Stimulated activated CD8-positive, alpha-beta memory T cell treated with anti-CD3 and anti-CD28 coated beads, Interleukin-12 subunit alpha, Interleukin-12 subunit beta, amount 100 ng/mL, for 4 hours (primary cell): ENCODE measurements around the gene CAMSAP2.

ENCODE experiments used
- DNase-seq: peaks from one replicate; pipeline ENCODE4 v3.0.0-alpha.2; 2020; ENCODE audit warnings: low read depth

Gene CAMSAP2

GRCh38 chr1:200899954-200900867 is 161.5 kb downstream of the CAMSAP2 start:
- DNase-seq, result no peak

GRCh38 chr1:200900877-200901276 is 162.2 kb downstream of the CAMSAP2 start:
- no peak for DNase-seq

- DNase-seq, result no peak
Observed at GRCh38 chr1:200901350-200901749, 162.7 kb downstream of the CAMSAP2 start.

- DNase-seq, result no peak
Observed at GRCh38 chr1:200901796-200902444, 163.2 kb downstream of the CAMSAP2 start.

- no peak for DNase-seq
Observed at GRCh38 chr1:200903793-200904192, 165.1 kb downstream of the CAMSAP2 start.

- DNase-seq, result no peak
Observed at GRCh38 chr1:200904772-200905171, 166.1 kb downstream of the CAMSAP2 start.

GRCh38 chr1:200905411-200906052 is 166.8 kb downstream of the CAMSAP2 start:
- no peak for DNase-seq

GRCh38 chr1:200906491-200906890 is 167.8 kb downstream of the CAMSAP2 start:
- no peak for DNase-seq

- no peak for DNase-seq
Observed at GRCh38 chr1:200907611-200908097, 169.0 kb downstream of the CAMSAP2 start.

- DNase-seq, result no peak
Observed at GRCh38 chr1:200908191-200908868, 169.6 kb downstream of the CAMSAP2 start.

- no peak for DNase-seq
Observed at GRCh38 chr1:200909071-200909470, 170.4 kb downstream of the CAMSAP2 start.

- no peak for DNase-seq
Observed at GRCh38 chr1:200909757-200910239, 171.1 kb downstream of the CAMSAP2 start.
